GM19240 (cell line): Measurements from ENCODE around the gene ASIC3.

Experiments used
- DNase-seq: peaks from one replicate; pipeline ENCODE4 v3.0.0; 2011; ENCODE audit warnings: low spot score; ENCODE audit not compliant: insufficient read length

ASIC3 gene

DNA sequence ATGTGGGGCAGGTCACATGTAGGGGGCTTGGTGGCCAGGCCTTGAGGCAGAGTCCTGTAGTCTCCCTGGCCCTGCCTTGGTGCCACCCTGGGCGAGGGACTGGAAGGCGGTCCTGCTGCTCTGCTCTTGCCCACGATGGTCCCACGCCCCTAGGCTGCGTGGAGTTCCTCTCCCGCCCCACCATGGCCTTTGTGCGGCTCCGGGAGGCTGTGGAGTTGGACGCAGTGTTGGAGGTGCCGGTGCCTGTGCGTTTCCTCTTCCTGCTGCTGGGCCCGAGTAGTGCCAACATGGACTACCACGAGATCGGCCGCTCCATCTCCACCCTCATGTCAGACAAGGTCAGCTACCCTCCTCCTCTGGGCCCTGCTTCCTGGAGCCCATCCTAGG, 22.2 kb downstream of the ASIC3 start:
- DNase-seq, result no peak

DNA sequence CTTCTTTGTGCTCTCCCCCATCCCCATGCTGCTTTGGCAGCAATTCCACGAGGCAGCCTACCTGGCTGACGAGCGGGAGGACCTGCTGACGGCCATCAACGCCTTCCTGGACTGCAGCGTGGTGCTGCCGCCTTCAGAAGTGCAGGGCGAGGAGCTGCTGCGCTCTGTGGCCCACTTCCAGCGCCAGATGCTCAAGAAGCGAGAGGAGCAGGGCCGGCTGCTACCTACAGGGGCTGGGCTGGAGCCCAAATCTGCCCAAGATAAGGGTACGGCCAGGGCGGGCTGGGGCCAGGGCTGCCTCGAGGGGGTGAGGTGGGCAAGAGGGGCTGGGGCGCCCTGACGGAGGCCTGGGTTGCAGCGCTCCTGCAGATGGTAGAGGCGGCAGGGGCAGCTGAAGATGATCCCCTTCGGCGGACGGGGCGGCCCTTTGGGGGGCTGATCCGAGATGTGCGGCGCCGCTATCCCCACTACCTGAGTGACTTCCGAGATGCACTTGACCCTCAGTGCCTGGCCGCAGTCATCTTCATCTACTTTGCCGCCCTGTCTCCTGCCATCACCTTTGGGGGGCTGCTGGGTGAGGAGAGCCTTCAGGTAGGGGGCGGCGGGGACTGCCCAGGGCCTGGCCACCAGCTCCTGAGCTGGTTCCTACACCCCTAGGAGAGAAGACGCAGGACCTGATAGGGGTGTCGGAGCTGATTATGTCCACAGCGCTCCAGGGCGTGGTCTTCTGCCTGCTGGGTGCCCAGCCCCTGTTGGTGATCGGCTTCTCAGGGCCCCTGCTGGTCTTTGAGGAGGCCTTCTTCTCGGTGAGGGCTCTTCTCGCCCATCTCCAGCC, 22.9 kb downstream of the ASIC3 start:
- no peak for DNase-seq

DNA sequence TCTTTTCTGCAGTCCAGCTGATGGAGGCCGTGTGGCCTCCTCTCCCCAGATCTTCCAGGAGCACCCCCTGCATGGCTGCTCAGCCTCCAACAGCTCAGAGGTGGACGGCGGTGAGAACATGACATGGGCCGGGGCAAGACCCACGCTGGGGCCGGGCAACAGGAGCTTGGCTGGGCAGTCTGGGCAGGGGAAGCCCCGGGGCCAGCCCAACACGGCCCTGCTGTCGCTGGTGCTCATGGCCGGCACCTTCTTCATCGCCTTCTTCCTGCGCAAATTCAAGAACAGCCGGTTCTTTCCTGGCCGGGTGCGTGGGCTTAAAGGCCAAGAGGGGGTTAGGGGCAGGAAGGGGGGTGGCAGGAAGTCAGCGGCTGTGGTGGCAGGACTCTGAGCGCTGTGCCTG, 25.7 kb downstream of the ASIC3 start:
- DNase-seq, result no peak

DNA sequence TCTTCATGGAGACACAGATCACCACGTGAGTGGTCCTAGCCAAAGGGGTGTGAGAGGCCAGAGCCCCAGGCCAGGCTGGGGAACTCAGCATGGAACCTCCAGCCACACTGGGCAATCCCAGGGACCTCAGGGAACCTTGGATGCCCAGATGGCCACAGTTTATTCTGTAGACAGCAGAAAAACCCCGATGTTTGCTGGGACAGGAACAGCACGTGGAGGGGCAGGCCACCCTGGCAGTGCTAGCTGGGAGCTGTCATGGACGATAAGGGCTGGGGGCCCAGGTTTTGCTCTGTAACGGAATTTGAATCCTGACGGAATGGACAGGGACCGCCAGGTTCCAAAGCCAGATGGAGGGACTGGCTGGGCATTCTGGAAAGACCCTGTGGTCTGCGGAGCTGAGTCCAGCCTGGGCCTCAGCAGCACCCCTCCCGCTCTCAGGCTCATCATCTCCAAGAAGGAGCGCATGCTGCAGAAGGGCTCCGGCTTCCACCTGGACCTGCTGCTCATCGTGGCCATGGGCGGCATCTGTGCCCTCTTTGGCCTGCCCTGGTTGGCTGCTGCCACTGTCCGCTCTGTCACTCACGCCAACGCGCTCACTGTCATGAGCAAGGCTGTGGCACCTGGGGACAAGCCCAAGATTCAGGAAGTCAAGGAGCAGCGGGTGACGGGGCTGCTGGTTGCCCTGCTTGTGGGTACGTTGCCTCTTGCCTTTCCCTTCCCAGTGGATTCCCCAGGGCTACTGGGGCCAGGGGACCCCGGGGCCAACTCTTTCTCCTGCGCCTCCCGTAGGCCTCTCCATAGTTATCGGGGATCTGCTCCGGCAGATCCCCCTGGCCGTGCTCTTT, 26.7 kb downstream of the ASIC3 start:
- DNase-seq, result no peak

DNA sequence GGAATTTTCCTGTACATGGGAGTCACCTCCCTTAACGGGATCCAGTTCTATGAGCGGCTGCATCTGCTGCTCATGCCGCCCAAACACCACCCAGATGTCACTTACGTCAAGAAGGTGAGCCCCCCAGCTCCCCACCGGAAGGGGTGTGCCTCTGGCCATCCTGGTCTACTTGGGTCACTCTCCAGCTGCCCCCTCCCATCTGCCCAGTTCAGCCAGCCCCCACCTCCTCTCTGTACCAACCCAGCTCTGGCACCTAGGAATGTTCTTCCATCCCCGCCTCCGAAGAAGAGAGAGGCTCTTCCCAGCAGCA, 27.3 kb downstream of the ASIC3 start:
- no peak for DNase-seq

DNA sequence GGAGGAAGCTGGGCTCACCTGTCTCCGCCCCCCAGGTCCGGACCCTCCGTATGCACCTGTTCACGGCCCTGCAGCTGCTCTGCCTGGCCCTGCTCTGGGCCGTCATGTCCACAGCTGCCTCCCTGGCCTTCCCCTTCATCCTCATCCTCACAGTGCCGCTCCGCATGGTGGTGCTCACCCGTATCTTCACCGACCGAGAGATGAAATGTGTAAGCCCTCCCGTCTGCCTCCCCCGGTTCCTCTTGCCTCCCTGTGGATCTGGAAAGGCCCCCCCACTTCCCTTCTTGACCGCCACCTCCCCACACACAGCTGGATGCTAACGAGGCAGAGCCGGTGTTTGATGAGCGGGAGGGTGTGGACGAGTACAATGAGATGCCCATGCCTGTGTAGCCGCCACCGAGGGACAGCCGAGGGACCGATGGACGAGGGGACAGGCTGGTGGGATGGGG, 27.7 kb downstream of the ASIC3 start:
- DNase-seq, result no peak

DNA sequence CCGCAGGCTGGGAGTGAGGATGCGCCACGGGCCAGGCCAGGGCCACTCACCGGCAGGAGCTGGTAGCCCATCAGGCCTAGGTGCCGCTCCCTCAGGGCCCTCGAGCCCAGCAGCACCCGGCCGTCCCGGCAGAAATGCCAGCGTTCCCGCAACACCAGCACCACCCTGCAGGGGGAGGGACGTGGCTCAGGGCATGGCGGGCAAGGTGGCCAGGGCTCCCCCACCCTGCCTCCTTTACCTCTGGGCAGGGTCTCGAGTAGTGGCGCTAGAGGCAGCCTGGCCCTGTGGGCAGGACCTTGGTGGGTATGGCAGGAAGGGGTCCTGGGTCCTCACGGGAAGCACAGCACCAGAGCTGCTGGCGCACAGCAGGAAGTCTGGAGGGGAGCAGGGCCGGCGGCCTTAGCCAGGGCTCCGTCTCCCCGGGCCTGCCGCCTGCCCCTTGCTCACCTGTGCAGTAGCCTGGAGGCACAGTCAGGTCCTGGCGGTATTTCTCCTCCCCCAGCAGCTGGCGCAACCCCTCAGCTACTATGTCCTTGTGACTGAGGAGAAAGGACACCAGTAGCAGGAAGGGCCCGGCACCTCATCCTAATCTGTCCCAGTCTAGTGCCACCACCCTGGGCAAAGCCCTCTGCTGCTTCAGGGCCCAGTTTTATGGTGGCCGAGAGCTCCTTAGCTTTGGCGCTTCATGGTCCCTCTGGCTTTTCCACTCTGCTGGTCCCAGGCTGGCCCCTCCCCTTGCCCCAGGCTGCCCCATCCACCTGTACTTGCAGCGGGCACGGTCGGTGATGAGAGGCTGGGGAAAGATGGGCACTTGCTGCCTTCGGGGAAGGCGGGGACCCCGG, 28.8 kb downstream of the ASIC3 start:
- DNase-seq, result no peak

DNA sequence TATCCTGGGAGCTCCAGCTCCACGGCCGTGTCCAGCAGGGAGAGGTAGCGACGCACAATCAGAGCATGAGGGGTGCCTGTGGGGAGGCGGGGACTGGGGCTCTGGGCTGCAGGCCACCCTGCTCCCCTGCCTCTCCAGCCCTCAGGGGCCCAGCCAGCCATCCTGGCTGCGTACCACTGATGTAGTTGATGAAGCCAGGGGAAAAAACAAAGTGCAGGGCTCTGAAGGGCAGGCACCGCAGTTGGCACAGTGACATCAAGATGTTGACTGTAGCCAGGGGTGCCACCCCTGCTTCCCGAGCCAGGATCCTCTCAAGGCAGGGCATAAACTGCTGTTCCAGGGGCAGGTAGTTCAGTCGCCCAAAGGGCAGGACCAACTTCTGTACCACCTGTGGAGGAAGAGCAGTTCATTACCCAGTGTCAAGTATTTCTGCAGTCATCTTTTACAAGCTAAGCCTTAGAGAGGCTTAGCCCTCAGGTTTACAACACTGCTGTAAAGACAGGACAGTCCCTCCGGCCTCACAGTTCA, 29.4 kb downstream of the ASIC3 start:
- no peak for DNase-seq

DNA sequence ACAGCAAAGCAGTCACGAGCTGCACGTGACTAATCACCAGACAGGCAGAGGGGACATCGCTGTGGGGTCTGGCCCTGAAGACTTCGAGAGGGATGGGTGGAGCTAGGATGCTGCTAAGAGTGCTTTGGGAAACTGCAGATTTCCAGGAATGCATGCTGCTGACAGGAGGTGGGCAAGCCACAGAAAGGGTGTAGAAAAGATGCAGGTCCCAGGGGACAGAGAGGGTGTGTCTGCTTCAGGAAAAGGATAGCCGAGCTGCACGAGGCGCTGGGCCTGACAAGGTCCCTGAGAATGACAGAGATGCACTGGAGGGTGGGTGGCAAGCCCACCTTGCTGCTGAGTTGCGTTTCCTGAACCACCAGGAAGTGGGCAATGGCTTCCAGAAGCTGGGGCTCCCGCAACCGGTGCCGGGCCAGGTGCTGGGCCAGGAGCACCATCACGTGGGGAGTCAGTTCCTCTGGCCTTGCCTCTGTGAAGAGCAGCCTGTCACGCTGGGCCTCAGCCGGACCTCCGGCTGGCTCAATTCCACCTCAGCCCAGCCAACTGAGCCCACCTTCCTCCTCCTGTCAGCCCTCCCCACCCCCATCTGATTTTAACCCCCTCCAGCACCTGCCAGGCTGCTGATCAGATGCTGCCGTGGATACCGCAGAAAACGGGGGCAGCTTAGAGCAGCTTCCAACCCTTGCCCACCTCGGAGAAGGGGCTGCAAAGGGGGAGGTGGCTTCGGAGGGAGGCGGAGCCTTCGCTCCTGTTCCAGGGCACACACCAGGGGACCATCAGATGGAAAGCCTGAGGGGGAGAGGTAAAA, 30.1 kb downstream of the ASIC3 start:
- no peak for DNase-seq

DNA sequence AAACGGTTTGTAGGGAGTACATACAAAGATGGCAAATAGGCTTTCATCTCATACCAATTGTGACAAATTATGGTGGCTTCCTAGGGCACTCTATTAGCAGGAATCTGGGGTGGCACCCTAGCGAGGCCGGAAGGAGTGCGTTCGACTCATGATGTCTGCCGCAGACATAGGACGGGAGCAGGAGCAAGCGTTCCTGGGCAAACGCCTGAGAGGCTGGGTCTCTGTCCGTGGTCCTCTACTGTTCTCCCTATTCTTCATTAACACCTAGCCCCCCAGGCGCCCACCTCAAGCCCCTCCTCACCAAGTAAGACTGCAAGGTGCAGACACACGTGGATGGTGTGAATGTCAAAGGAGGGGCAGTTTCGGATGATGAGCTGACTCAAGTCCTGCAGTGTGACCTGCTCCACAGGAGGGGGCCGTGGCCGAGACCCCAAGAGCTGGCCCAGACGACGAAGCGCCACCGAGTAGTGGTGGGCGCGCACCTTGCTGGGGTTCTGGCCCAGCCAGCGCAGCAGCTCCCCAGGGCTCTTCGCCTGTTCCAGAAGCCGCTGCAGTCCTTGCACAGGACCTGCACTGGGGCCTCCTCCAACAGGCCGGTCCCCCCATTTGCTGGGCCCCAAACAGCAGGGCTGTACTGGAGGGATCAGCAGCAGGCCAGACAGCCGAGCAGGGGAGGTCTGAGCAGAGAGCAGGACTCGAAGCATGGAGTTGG, 31.0 kb downstream of the ASIC3 start:
- no peak for DNase-seq

DNA sequence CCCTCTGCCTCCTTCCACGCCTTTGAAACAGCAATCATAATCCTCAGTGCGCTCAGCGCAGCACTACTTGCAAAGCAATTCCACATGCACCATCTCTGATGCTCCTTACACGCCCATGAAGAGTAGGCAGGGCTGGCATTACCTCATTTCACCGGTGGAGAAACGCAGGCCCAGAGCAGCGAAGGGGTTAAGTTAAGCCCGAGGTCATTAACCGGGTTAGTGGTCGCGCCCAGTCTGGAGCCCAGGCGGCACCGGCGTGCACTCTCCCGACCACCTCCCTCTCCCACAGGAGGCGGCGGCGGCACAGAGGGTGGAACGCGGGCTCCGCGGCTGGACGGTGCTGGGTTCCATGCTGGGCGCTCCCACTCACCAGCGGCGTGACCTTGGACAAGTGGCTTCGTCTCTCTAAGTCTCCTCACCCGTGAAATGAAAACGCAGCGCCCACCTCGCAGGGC, 31.8 kb downstream of the ASIC3 start:
- no peak for DNase-seq

DNA sequence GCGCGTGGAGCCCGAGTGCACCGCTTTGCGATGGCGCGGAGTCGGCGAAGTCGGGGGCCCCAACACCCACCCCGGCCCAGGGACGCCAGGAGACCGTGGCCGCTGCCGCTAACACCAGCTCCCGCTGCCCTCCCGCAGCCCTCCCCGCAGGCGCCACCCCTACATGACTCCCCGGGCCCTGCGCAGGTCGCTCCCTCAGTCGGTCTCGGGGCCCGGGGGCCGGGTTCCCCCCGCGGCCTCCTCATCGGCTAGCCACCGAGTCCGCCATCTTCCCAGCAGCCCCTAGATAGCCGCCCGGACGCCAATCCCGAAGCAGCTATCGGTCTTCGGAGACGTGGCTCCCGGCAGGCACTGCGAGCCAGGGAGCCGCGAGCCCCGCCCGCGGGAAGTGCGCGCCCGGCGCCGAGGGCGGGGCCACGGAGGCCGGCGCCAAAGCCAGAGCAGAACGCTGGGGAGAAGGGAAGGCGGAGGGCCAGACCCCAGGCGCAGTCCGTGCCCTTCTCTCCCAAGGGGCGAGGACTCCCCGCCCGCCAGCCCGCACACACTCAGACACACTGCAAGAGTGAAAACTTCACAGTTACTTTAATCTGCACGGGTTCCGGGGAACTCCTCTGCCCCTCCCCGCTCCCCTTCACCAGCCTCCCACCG, 32.3 kb downstream of the ASIC3 start, which contains the start of gene FASTK:
Gene FASTK, minus strand, starts transcription at position 288 of the 648 bp plus-strand sequence. Its CDS starts 43 bp downstream, at position 245.
- DNase-seq, result peak; percentile 97

DNA sequence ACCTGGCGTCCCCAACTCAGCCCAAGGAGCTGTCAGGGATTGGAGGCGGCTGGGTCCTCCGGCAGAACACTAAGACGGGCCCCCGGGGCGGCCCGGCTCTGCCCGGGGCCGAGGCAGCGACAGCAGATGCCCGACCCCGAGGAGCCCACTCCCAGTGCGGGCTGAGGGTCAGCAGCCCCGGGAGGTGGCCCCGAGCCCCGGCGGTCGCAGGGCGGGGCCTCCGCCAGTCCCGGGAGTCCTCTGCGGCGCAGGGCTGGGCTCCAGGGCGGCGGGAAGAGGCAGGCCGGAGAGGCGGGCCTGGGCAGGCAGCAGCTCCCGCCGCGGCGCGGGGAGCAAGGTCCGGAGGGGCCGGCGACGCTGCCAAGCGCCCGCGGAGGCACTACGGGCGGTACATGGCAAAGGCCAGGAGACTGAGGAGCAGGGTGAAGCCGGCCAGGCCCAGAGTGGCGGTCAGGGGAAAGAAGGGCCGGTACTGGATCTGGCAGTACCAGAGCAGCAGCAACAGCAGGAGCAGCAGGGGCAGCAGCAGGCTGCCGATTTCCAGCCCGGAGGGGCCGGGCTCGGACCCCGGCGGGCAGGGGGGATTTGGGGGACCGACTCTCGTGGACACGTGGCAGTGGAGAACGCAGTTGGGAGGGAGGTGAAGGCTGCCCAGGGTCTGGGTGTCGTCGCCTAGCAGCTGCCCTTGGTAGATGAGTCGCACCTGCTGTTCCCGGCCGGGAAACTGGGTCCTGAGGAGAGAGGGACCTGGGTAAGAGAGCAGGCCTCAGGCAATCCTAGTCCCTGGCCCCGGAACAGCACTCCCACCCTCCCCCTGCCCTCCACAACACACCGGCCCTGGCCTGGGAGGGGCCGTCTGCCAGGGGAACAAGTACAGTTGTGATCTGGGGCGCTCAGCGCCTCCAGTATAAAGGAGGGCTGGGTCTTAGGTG, 33.1 kb downstream of the ASIC3 start:
- no peak for DNase-seq

DNA sequence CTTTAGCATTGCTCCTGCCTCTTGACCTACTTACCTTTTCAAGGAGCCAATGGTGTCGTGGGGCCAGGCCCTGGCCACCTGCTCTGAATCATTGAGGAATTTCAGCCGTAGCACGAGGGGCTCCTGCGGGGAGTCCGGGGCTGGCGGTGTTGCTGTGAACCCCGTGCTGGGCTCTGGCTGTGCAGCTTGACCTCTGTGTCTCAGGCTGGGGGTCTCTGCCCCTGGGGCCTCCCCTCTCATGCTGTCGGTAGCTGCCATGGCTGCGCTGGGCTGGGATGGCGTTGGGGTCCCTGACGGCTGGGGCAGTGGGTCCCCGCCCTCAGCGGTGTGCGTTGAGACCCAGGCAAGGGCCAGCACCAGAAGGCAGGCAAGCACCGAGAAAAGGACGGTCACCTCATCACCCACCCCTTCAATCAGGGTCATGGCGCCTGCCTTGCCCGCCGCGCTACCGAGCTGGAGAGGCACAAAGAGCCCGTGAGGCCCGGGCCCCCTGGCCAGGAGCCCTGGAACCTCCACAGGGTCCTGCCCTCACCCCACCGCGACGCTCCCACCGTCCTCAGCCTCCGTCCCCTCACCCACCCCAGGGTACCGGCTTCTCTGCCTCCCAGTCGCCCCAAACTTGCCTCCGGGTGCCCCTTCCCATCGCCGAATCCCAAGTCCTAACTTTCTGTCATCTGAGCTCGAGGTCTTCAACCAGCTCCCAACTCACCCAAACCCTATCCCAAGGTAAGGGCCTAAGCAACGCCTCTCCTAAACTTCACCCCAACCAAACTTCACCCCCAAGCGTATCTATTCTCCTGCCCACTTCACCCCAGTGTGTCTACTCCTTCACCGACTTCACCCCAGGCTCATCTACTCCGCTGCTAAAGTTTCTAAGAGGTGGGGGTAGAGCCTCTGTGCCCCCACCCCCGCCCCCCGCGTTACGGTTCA, 34.1 kb downstream of the ASIC3 start:
- DNase-seq, result no peak

DNA sequence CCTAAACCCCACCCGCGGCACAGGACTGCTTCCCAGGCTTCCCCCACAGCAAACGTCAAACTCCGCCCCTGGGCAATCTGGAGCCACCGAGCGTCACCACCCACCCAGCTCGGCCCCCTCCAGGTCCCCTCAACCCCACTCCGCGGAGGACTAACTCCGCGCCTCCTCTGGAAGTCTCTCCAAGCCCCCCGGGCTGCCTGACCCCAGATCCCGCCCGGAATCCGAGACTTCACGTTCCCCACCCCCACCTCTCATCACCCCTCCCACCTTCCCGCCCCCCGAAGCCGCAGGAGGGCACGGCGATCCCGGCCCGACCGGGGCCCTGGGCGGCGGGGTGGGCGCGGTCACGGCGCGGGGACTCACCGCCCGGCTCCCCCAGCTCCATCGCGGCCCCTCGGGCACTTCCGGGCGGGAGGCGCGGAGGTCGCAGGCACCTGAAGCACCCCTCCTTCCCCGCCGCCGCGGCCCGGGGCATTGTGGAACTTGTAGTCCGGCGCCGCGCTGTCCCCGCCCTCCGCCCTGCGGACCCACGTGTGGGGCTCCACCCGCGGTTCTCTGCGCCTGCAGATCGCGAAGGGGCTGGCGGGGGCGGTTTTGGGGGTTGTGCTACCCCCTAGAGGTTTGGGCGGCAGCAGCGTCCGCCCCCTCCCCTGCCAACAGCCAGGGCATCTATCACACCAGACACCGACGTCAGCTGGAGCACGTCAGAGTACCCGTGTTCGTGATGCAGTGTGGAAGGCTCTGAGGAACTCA, 34.9 kb downstream of the ASIC3 start, which contains the start of gene TMUB1:
Gene TMUB1, minus strand, starts transcription at position 423 of the 753 bp plus-strand sequence. CDS start 930 bp downstream, outside the sequence.
- DNase-seq, result peak; percentile 70

DNA sequence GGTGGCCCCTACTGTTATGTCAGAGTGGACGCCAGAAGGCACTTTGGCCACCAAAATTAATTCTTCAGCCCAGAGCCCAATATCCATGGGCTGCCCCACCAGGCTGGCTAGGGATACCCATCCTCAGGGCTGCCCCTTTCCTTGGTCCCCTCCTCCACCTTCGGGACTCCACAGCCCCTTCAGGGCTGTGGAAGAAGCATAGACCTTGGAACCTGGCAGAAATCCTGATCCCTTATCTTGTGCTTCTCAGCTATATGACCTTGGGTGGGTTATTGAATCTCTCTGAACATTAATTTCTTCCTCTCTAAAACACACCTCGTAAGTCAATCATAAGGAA, 35.5 kb downstream of the ASIC3 start:
- no peak for DNase-seq
